GM19025 (cell line): ENCODE measurements around the gene EREG.
A peak's percentile ranks its signal among the peaks of the same experiment; 100 is the strongest.
"Not testable (repeated sequence)": the region's sequence is repeated elsewhere in the genome, so short reads cannot be mapped to it uniquely, and the experiment has no call there.

Experiments
- ATAC-seq: cut with Tn5 transposase; IDR thresholded peaks from one replicate; pipeline ENCODE4 v1.9.1; 2021; ENCODE audit warnings: mild to moderate bottlenecking, low read depth, moderate library complexity; ENCODE audit not compliant: unreplicated experiment

EREG gene

GRCh38 chr4:74386159-74386558, 21.2 kb downstream of the EREG start:
- no peak for ATAC-seq

DNA sequence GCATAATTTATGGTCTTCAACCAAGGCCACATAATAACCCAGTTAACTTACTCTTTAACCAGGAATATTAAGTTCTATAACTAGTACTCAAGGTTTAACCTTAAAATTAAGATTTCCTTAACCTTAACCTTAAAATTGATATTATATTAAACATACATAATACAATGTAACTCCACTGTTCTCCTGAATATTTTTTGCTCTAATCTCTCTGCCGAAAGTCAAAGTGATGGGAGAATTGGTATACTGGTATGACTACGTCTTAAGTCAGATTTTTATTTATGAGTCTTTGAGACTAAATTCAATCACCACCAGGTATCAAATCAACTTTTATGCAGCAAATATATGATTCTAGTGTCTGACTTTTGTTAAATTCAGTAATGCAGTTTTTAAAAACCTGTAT, 22.8 kb downstream of the EREG start:
- ATAC-seq, result no peak

DNA sequence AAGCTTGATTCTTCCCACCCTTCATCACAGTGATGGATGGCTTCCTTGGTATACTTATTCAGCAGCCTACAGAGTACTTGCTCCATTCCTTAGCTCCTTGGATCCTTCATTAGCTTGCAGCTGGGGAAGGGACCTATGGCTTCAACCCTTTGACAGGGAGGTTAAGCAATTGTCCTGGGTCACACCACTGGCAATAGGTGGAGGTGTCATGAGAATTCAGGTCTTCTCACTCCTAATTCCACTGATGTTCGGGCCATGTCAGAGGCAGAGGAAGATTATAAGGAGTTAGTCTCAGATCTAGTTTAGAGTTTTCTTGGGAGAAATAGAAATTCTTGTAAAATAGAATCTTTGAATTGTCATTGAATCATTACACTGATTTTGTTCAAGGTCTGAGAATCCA, 24.5 kb downstream of the EREG start:
- no peak for ATAC-seq

DNA sequence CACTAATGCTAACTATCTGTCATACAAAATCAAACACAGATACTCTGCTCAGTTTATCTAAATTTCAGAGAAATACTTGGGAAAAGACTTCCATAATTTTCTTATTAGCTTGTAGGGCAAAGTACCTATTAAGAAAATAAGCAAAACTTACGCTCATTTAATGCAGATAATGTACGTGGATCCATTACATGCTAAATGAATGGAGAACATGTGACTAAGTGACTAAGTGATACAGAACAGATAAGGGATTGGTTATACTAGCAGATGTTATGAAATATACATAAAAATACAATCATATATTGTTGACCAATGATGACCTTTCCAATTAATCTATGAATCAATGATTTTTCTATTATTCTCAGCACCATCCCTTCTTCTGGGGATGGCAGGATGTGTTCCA, 25.7 kb downstream of the EREG start:
- no peak for ATAC-seq

DNA sequence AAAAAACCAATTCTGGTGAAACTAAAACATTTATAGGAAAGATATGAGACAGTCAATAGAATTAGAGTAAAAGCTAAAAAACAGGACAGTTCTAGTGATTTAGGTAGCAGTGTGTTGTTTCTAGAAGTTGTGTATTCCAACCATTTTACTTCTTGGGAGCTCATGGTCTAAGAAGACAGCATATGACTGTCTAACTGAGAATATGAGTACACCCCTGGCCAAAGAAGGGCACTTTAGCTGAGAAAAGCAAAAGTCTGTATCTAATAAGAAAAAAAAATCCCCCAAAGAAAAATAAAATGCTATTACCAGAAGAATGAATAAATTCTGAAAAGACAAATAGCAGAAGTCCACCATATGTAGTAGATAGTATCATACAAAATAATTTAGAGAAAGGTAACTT, 26.4 kb downstream of the EREG start:
- no peak for ATAC-seq

DNA sequence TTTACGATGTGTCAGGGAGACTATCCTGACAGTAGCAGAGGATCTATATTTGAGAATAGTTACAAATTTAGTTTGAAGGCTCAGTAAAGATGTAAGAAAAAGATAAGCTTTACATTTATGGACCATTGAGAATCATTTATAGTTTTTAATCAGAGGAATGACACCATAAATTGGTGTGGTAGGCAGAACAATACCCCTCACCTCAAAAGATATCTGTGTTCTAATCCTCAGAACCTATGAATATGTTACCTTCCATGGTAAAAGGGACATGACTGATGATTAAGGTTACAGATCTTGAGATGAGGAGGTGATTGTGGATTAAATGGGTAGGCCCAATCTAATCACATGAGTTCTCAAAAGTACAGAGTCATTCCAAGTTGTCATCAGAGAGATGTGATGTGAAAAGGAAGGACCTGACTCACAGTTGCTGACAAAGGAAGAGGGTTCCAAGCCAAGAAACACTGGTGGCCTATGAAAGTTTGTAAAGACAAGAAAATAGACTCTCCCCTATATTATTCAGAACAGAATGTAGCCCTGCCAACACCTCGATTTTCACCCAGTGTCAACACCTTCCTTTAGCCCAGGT, 27.0 kb downstream of the EREG start:
- ATAC-seq, result no peak

GRCh38 chr4:74394476-74395136, 29.7 kb downstream of the EREG start:
- ATAC-seq, result no peak

DNA sequence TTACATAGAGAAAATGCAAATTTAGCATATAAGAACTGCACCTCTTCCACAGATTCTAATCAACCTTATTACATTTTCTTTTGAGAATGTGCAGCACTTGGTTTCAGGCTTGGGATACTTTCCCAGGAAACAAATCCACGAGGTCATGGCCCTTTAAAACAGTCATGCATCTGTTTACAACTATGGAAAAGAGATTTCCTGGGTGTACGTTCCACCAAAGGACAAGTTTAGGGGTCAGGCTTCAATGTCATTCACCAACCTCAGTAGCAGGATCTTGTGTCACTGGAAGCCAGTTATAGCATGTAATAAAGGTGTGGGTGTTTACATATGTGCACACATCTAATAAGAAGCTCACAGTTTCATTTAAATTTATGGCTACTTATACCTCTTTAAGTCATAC, 30.7 kb downstream of the EREG start:
- no peak for ATAC-seq

GRCh38 chr4:74397748-74398426, 32.9 kb downstream of the EREG start:
- ATAC-seq, result no peak

- not testable (repeated sequence) for ATAC-seq
Observed at GRCh38 chr4:74398894-74399589, 34.1 kb downstream of the EREG start.

- ATAC-seq, result no peak
Observed at GRCh38 chr4:74400395-74400794, 35.5 kb downstream of the EREG start.

DNA sequence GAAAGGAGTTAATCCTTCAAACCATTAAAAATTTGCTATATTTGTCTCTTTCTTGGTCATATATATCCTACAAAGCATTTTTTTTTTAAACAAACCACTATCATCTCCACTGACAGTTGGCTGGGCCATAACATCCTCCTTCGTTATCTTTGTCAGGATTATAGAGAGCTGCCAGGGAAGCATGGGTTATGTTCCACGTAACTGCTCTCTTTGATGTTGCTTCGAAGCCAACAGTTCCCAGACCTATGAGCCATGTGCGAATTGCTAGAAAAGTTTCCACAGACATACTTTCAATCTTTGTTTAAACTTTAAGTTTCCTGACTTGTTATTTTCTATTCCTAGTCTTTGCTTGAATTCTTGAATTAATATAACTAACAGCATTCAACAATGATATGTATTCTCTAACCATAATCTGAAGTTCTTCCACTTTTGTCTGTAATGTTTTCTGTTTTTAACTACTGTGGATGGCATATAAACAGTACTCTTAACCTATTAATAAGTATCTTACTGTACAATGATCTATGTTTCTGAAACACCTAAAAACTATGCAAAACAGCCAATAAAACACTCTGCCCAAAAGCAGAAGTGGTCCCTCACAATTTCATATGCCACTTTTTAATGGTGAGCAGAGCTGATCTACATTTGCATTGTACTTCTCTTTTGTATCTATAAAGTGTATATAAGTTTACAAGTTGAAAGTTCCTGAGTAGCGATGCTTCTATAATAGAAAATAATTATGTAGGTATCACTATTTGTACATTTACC, 37.9 kb downstream of the EREG start:
- peak; percentile 89 for ATAC-seq

DNA sequence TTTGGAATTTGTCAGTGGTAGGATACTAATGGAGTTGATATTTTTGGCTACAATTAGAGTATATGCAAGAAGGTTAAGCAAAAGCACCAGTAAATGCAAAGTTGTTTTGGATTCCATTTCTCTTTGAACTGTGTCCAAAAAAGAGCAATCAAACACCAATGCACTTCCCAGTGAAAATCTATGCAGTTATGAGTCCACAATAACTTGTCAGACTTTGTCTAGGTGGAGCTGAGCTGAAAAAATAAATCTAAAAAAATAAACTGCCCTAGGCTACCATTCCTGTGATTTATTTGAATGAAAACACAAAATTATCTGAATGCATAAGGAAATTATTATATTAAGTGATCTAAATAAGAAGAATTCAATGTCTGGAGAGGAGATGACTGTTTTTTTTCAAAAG, 42.9 kb downstream of the EREG start:
- ATAC-seq, result no peak

GRCh38 chr4:74408639-74409038, 43.7 kb downstream of the EREG start:
- no peak for ATAC-seq

DNA sequence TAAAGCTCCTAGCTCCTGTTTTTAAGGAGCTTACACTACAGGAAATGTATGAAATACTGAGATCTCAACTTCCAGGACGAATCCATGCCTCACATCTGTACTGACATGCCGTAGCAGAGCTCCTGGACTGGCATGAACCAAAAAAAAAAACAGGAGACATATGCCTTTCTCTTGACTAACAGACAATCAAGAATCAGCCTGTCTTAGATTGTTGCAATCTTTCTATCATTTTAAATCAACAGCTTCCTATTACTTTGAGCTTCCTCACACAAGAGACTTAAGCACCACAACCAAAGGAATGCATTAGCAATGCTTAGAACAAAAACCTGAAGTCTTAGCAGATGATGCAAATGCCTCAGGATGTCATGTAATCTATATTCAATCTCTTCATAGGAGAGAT, 45.3 kb downstream of the EREG start:
- ATAC-seq, result no peak

DNA sequence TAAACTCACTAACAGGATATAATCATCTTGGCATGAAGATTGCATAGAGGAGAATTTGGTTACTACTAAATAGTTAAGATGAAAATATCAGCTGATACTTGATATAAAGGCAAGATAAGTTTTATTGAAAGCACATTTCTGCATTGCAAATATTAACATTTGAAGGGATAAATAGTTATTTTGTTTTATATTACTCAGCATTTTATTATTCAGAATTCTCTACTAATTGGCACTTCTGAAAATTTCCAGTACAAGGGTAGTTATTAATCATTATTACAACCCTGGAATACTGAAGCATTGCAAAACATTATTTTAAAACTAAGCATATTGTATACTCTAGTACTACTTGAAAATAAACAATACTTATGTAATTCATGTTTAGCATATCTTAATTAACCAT, 47.3 kb downstream of the EREG start:
- no peak for ATAC-seq

DNA sequence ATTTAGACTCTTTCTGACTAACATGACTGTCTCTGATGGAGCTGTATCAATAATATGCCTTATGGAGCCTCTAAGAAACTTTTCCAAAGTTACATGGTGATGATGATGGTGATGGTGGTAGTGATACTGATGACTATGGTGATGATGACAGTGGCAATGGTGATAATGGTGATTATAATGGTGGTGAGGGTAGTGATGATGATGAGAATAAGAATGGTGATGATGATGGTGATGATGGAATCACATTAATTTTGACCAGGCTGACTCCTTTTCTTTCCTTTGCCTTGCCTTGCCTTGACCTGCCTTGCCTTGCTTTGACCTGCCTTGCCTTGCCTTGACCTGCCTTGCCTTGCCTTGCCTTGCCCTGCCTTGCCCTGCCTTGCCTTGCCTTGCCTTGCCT, 48.3 kb downstream of the EREG start:
- ATAC-seq, result no peak

DNA sequence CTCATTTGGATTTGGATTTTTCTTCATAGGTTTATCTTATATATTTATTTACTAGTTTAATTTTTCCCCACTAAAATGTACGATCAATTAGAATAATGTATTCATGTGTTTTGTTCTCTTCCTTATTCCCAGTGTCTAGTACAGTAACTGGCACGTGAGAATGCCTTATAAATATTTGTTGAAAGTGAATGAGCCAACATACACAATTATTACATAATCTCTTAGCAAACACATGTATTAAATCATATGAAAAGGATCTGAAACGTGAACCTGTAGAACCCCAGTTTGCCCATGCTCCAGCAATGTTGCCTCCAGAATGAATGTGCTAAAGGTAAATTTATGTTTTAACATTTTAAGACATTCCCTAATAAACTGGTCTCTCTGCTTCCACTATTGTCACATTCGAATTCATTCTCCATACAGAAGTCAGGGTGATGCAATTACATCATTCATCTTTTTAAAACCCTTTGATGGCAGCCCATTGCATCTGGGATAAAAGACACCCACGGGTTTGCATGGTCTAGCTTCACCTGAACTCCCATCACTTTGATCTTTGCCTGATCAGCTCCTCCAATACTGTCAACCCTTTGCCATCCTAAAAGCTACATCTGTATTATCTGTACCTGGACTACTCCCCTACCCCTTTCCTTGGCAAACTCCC, 49.3 kb downstream of the EREG start:
- no peak for ATAC-seq

DNA sequence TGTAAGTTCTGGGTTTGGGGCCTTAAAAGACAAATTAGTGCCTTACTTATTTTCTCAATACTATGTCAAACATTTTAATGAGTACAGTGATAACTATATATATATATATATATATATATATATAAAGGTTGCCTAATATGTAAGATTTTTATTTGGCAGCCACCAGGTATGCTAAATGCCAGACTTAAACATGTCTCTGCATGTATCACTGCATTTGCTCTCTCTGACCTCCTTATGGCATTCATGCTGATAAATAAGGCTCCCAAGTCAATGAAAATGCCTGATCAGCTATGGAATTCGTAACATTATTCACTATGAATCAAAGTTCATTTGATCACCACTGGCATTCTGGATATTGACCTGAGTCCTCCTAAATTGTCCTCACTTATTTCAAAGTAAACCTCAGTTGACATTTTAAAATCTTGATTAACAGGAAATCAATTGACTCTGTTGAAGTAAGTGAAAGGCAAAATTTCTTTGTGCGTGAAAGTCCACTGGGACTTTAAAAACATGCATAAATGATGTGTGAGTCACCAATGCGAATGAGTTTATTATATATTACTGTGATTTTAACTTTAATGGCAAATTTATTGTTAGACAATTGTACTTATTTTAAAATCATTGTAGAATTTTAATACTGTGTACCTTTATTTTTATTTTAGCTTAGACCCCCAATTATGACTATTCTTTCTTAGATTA, 50.8 kb downstream of the EREG start:
- no peak for ATAC-seq
